H9 (cell line): ENCODE results near the gene MPP1. TPM values are rescaled to one million over a fixed set of nuclear protein-coding genes. Genes with fewer than 3 reads are reported as not detected.

Experiments
- DNase-seq: peaks from one replicate; pipeline ENCODE4 v3.0.0-alpha.2; 2017
- H2AFZ ChIP-seq: one replicate; pipeline ENCODE4 v1.6.1; 2013; ENCODE audit warnings: mild to moderate bottlenecking, low read length, control low read depth, moderate library complexity
- H2AK5ac ChIP-seq: 2 replicates; pipeline ENCODE4 v1.6.1; 2013; ENCODE audit warnings: low read length, control low read depth, mixed read lengths; ENCODE audit not compliant: insufficient read length
- H2BK120ac ChIP-seq: one replicate; pipeline ENCODE4 v1.6.1; 2013; ENCODE audit warnings: low read depth, mild to moderate bottlenecking, low read length, control low read depth, inconsistent platforms; ENCODE audit not compliant: poor library complexity, severe bottlenecking
- H2BK12ac ChIP-seq: 2 replicates; pipeline ENCODE4 v1.6.1; 2013; ENCODE audit warnings: low read length, control low read depth, mixed read lengths, low read depth; ENCODE audit not compliant: insufficient read length
- H2BK15ac ChIP-seq: 2 replicates; pipeline ENCODE4 v1.6.1; 2013; ENCODE audit warnings: low read depth, low read length, control low read depth
- H2BK20ac ChIP-seq: one replicate; pipeline ENCODE4 v1.6.1; 2013; ENCODE audit warnings: low read depth, mild to moderate bottlenecking, low read length, control low read depth, inconsistent platforms; ENCODE audit not compliant: poor library complexity, severe bottlenecking
- H2BK5ac ChIP-seq: 2 replicates; pipeline ENCODE4 v1.6.1; 2013; ENCODE audit warnings: low read length, control low read depth, mixed read lengths; ENCODE audit not compliant: insufficient read length
- H3K14ac ChIP-seq: 2 replicates; pipeline ENCODE4 v1.6.1; 2013; ENCODE audit warnings: low read length, control low read depth; ENCODE audit not compliant: insufficient read depth
- H3K18ac ChIP-seq: 2 replicates; pipeline ENCODE4 v1.6.1; 2013; ENCODE audit warnings: low read depth, mild to moderate bottlenecking, mixed read lengths, low read length, control low read depth; ENCODE audit not compliant: insufficient read length
- H3K23ac ChIP-seq: 2 replicates; pipeline ENCODE4 v1.6.1; 2013; ENCODE audit warnings: low read length, control low read depth, mixed read lengths, low read depth; ENCODE audit not compliant: insufficient read length
- H3K23me2 ChIP-seq: 2 replicates; pipeline ENCODE4 v1.6.1; 2013; ENCODE audit warnings: low read depth, mild to moderate bottlenecking, mixed read lengths, low read length, control low read depth; ENCODE audit not compliant: insufficient read length, poor library complexity, severe bottlenecking
- H3K27ac ChIP-seq: 2 replicates; pipeline ENCODE4 v1.5.1; 2013; ENCODE audit warnings: low read length, control low read depth, mixed read lengths, low read depth; ENCODE audit not compliant: insufficient read length
- H3K27me3 ChIP-seq: 2 replicates; pipeline ENCODE4 v1.6.1; 2013; ENCODE audit warnings: low read length, control low read depth, inconsistent platforms; ENCODE audit not compliant: insufficient read depth
- H3K4ac ChIP-seq: 2 replicates; pipeline ENCODE4 v1.6.1; 2013; ENCODE audit warnings: low read depth, mild to moderate bottlenecking, control low read depth, inconsistent platforms, low read length, moderate library complexity
- H3K4me1 ChIP-seq: 2 replicates; pipeline ENCODE4 v1.6.1; 2013; ENCODE audit warnings: low read length, control low read depth, inconsistent platforms; ENCODE audit not compliant: insufficient read depth
- H3K4me2 ChIP-seq: 2 replicates; pipeline ENCODE4 v1.6.1; 2013; ENCODE audit warnings: low read length, control low read depth, mixed read lengths; ENCODE audit not compliant: insufficient read length, insufficient read depth
- H3K56ac ChIP-seq: 2 replicates; pipeline ENCODE4 v1.6.1; 2013; ENCODE audit warnings: low read depth, mild to moderate bottlenecking, mixed read lengths, low read length, control low read depth; ENCODE audit not compliant: insufficient read length
- H3K79me1 ChIP-seq: 2 replicates; pipeline ENCODE4 v1.6.1; 2013; ENCODE audit warnings: low read depth, mild to moderate bottlenecking, moderate library complexity, low read length, control low read depth, inconsistent platforms; ENCODE audit not compliant: insufficient read depth, poor library complexity, severe bottlenecking
- H3K79me2 ChIP-seq: 2 replicates; pipeline ENCODE4 v1.6.1; 2013; ENCODE audit warnings: low read length, control low read depth, inconsistent platforms; ENCODE audit not compliant: insufficient read depth
- H3K9ac ChIP-seq: 2 replicates; pipeline ENCODE4 v1.6.1; 2013; ENCODE audit warnings: low read length, control low read depth, mixed read lengths; ENCODE audit not compliant: insufficient read length; ENCODE audit errors: extremely low read depth
- H3K9me3 ChIP-seq: one replicate; pipeline ENCODE4 v1.6.1; 2013; ENCODE audit warnings: low read depth, low read length, inconsistent platforms; ENCODE audit not compliant: control insufficient read depth
- H3T11ph ChIP-seq: one replicate; pipeline ENCODE4 v1.6.1; 2013; ENCODE audit warnings: mild to moderate bottlenecking, low read length, control low read depth, inconsistent platforms
- H4K20me1 ChIP-seq: one replicate; pipeline ENCODE4 v1.6.1; 2013; ENCODE audit not compliant: control insufficient read depth, insufficient read length, insufficient read depth
- H4K5ac ChIP-seq: 2 replicates; pipeline ENCODE4 v1.6.1; 2013; ENCODE audit warnings: low read depth, mild to moderate bottlenecking, mixed read lengths, low read length, control low read depth; ENCODE audit not compliant: insufficient read length
- H4K8ac ChIP-seq: replicated peaks from 2 replicates; pipeline ENCODE4 v1.6.1; 2013; ENCODE audit warnings: low read length, control low read depth, mixed read lengths, low read depth; ENCODE audit not compliant: insufficient read length
- H4K91ac ChIP-seq: 2 replicates; pipeline ENCODE4 v1.6.1; 2013; ENCODE audit warnings: low read depth, mild to moderate bottlenecking, moderate library complexity, mixed read lengths, low read length, control low read depth; ENCODE audit not compliant: insufficient read length
- H3K27ac Mint-ChIP-seq, 3 experiments: 2 replicates in 2 of 3; 3 replicates in 1 of 3; pipeline ENCODE4 v1.8.0; 2020 to 2021; ENCODE audit warnings: mixed read lengths in 3 of 3, mild to moderate bottlenecking in 1 of 3, moderate library complexity in 1 of 3
- H3K27me3 Mint-ChIP-seq: 2 replicates; pipeline ENCODE4 v1.8.0; 2021; ENCODE audit warnings: low read depth, mild to moderate bottlenecking, moderate library complexity, mixed read lengths
- H3K36me3 Mint-ChIP-seq, 3 experiments: 2 replicates in 2 of 3; 3 replicates in 1 of 3; pipeline ENCODE4 v1.8.0; 2020 to 2021; ENCODE audit warnings: low read depth in 3 of 3, mixed read lengths in 3 of 3; ENCODE audit not compliant: insufficient read depth in 1 of 3
- H3K4me1 Mint-ChIP-seq, 2 experiments: 2 replicates each; pipeline ENCODE4 v1.8.0; 2020; ENCODE audit warnings: mixed read lengths in 2 of 2
- H3K4me3 Mint-ChIP-seq, 2 experiments: 2 replicates in 1 of 2; 3 replicates in 1 of 2; pipeline ENCODE4 v1.8.0; 2020 to 2021; ENCODE audit warnings: mild to moderate bottlenecking in 2 of 2, mixed read lengths in 2 of 2, moderate library complexity in 1 of 2
- H3K9me3 Mint-ChIP-seq, 2 experiments: 2 replicates in 1 of 2; 3 replicates in 1 of 2; pipeline ENCODE4 v1.8.0; 2020; ENCODE audit warnings: mild to moderate bottlenecking in 2 of 2, mixed read lengths in 2 of 2, moderate library complexity in 1 of 2
- WGBS: extraction: QIAGEN DNeasy Blood & Tissue Kit; methylation state at CpG from one replicate; pipeline ENCODE4 v1.1.7; 2013; ENCODE audit warnings: missing lambda C conversion rate, low lambda C conversion rate, mixed read lengths; ENCODE audit not compliant: insufficient read length; ENCODE audit errors: extremely low coverage; 5-methylcytosine and 5-hydroxymethylcytosine counted together
- total RNA-seq: library from RNA; stranded (reverse); gene quantifications from 2 replicates; pipeline ENCODE4 v1.2.1, GENCODE V29; 2021
- TF ChIP-seq, protein P1 (sequence below): fragments of 200-600 bp; sonication (generic); conservative IDR thresholded peaks from 3 replicates; pipeline ENCODE4 v1.8.0; 2021; ENCODE audit warnings: antibody characterized with exemption, mild to moderate bottlenecking

Gene MPP1
- total RNA-seq, 1 experiment from 2014 or later = 17.9 TPM

DNA sequence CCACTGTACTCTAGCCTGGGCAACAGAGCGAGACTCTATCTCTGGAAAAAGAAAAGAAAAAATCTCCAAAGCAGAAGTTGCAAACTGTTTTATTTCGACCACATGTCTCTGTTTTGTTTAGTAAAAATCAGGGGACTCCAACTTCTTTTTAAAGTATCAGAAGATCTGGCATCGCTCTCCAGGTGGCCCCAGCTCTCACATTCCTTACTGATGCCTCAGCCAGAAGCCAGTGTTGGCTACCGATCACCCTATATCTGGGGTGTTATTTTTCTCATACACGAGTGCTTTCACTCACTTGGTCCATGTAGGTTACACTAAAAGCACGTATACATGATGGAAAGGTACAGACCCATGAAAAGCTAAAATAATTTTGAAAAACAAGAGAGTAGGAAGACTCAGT lies 8.3 kb downstream of the MPP1 start:
- Histone ChIP-seq H2BK20ac (no peak overlapping the region), H4K5ac (no peak overlapping the region), H3T11ph (no peak overlapping the region), H3K14ac (no peak overlapping the region), H3K23ac (no peak overlapping the region), H2BK15ac (no peak overlapping the region), H3K27ac (no peak overlapping the region), H2BK12ac (no peak overlapping the region), H2BK120ac (no peak overlapping the region), H3K56ac (no peak overlapping the region), H4K8ac (no peak overlapping the region), H3K4ac (no peak overlapping the region), H3K79me1 (no peaks in the 10 kb centered on the region), H3K9ac (no peak overlapping the region), H3K23me2 (peaks cover 2% of the 10 kb centered on the region), H3K18ac (no peak overlapping the region), H3K27me3 (0 out of 2 replicates have a peak, but pooled peaks cover 2% of the 10 kb centered on the region), H2BK5ac (no peak overlapping the region), H4K20me1 (no peaks in the 10 kb centered on the region), H2AK5ac (no peak overlapping the region), H3K4me1 (no peaks in the 10 kb centered on the region; the same call in 1 of the 2 replicates), H3K9me3 (peaks cover 42% of the 10 kb centered on the region), H3K79me2 (no peaks in the 10 kb centered on the region; the same call in 1 of the 2 replicates), H3K4me2 (no peak overlapping the region), H4K91ac (no peak overlapping the region), H2AFZ (no peak overlapping the region)
- Mint-ChIP-seq H3K4me3 (no peak overlapping the region), H3K9me3 (peaks cover 70 to 72% of the 10 kb centered on the region in 2 experiments), H3K27me3 (peaks cover 7% of the 10 kb centered on the region), H3K36me3 (peaks cover 0 to 6% (median 1%) of the 10 kb centered on the region in 3 experiments; a peak in 5 of 7 replicates), H3K27ac (no peak overlapping the region), H3K4me1 (peaks cover 15 to 20% of the 10 kb centered on the region in 2 experiments)
- TF ChIP-seq, protein P1, sequence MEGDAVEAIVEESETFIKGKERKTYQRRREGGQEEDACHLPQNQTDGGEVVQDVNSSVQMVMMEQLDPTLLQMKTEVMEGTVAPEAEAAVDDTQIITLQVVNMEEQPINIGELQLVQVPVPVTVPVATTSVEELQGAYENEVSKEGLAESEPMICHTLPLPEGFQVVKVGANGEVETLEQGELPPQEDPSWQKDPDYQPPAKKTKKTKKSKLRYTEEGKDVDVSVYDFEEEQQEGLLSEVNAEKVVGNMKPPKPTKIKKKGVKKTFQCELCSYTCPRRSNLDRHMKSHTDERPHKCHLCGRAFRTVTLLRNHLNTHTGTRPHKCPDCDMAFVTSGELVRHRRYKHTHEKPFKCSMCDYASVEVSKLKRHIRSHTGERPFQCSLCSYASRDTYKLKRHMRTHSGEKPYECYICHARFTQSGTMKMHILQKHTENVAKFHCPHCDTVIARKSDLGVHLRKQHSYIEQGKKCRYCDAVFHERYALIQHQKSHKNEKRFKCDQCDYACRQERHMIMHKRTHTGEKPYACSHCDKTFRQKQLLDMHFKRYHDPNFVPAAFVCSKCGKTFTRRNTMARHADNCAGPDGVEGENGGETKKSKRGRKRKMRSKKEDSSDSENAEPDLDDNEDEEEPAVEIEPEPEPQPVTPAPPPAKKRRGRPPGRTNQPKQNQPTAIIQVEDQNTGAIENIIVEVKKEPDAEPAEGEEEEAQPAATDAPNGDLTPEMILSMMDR = no peak
- DNase-seq = no peak
- no CpG with 5 or more reads among the region's 6 CpGs for WGBS
